Measurements from ENCODE around the gene TRIM37.
"Not testable (repeated sequence)": the region's sequence is repeated elsewhere in the genome, so short reads cannot be mapped to it uniquely, and the experiment has no call there.

The TRIM37 gene

GRCh38 chr17:59111539-59111938, 4.9 kb upstream of the TRIM37 start:
- DNase-seq (ENCODE audit: low spot score): no peak

GRCh38 chr17:59110973-59111372, 4.3 kb upstream of the TRIM37 start:
- DNase-seq (ENCODE audit: low spot score): no peak

- DNase-seq (ENCODE audit: low spot score): no peak
These were observed 1.9 kb upstream of the TRIM37 start for GRCh38 chr17:59108400-59109102.

GRCh38 chr17:59107306-59107670, 608 bp upstream of the TRIM37 start:
- DNase-seq (ENCODE audit: low spot score): no peak

GRCh38 chr17:59105852-59106462, 723 bp downstream of the TRIM37 start:
- DNase-seq (ENCODE audit: low spot score): no peak

GRCh38 chr17:59101178-59101577, 5.5 kb downstream of the TRIM37 start:
- no peak for DNase-seq (ENCODE audit: low spot score)

- no peak for DNase-seq (ENCODE audit: low spot score)
These were observed 8.8 kb downstream of the TRIM37 start for GRCh38 chr17:59097876-59098275.

- no peak for DNase-seq (ENCODE audit: low spot score)
These were observed 11.7 kb downstream of the TRIM37 start for GRCh38 chr17:59094861-59095530.

- peak; percentile 42 for DNase-seq (ENCODE audit: low spot score)
These were observed 12.9 kb downstream of the TRIM37 start for GRCh38 chr17:59093702-59094231.

GRCh38 chr17:59093145-59093701, 13.5 kb downstream of the TRIM37 start:
- no peak for DNase-seq (ENCODE audit: low spot score)

GRCh38 chr17:59090593-59090992, 16.1 kb downstream of the TRIM37 start:
- not testable (repeated sequence) for DNase-seq (ENCODE audit: low spot score)

- no peak for DNase-seq (ENCODE audit: low spot score)
These were observed 22.5 kb downstream of the TRIM37 start for GRCh38 chr17:59084154-59084553.

GRCh38 chr17:59074494-59074893, 32.2 kb downstream of the TRIM37 start:
- DNase-seq (ENCODE audit: low spot score): no peak

- no peak for DNase-seq (ENCODE audit: low spot score)
These were observed 32.7 kb downstream of the TRIM37 start for GRCh38 chr17:59073972-59074371.

- DNase-seq (ENCODE audit: low spot score): no peak
These were observed 36.8 kb downstream of the TRIM37 start for GRCh38 chr17:59069856-59070255.

- no peak for DNase-seq (ENCODE audit: low spot score)
These were observed 38.9 kb downstream of the TRIM37 start for GRCh38 chr17:59067756-59068155.

GRCh38 chr17:59067340-59067739, 39.3 kb downstream of the TRIM37 start:
- no peak for DNase-seq (ENCODE audit: low spot score)

- DNase-seq (ENCODE audit: low spot score): no peak
These were observed 44.2 kb downstream of the TRIM37 start for GRCh38 chr17:59062509-59062908.

- no peak for DNase-seq (ENCODE audit: low spot score)
These were observed 49.8 kb downstream of the TRIM37 start for GRCh38 chr17:59056857-59057256.

GRCh38 chr17:59049798-59050197, 56.9 kb downstream of the TRIM37 start:
- DNase-seq (ENCODE audit: low spot score): no peak

GRCh38 chr17:59047616-59048015, 59.1 kb downstream of the TRIM37 start:
- DNase-seq (ENCODE audit: low spot score): no peak

- DNase-seq (ENCODE audit: low spot score): no peak
These were observed 60.5 kb downstream of the TRIM37 start for GRCh38 chr17:59046192-59046591.

GRCh38 chr17:59038734-59039133, 67.9 kb downstream of the TRIM37 start:
- DNase-seq (ENCODE audit: low spot score): no peak
